Caco-2 (cell line): ENCODE data around the gene RAMP1. TPM values are rescaled to one million over a fixed set of nuclear protein-coding genes. Genes with fewer than 3 reads are reported as not detected.

ENCODE experiments used
- BruUV-seq: library from RNA; stranded (reverse); fragments of 400-500 nt; replicated peaks from 2 replicates; lab custom pipeline; 2021; lab: Mats Ljungman, UMichigan
- CTCF ChIA-PET: fragments of 300-600 bp; sonication (Branson Sonifier 250); formaldehyde crosslinking; loops from one replicate; lab custom pipeline; 2022; ENCODE audit warnings: antibody characterized with exemption; lab: Charles Lee
- POLR2A ChIA-PET: fragments of 300-600 bp; sonication (Branson Sonifier 250); formaldehyde crosslinking; loops from one replicate; lab custom pipeline; 2022; ENCODE audit warnings: antibody characterized with exemption; lab: Charles Lee
- DNase-seq, 2 experiments: peaks; one replicate each; pipeline versions ENCODE4 v3.0.0 to v3.0.0-alpha.2; 2020 to 2022
- H3K27me3 ChIP-seq: replicated peaks from 2 replicates; pipeline ENCODE4 v1.6.0; 2011; ENCODE audit warnings: low read length; ENCODE audit not compliant: control insufficient read depth, insufficient read depth
- H3K36me3 ChIP-seq: 2 replicates; pipeline ENCODE4 v1.5.1; 2011; ENCODE audit warnings: low read length; ENCODE audit not compliant: control insufficient read depth, insufficient read depth
- H3K4me1 ChIP-seq: fragments of 250-450 bp; sonication (Bioruptor Pico); 2 replicates; pipeline ENCODE4 v1.5.1; 2020; ENCODE audit warnings: mild to moderate bottlenecking
- H3K4me3 ChIP-seq: 2 replicates; pipeline ENCODE4 v1.5.1; 2011; ENCODE audit warnings: low read depth, mild to moderate bottlenecking, control low read depth, low read length
- H3K9me3 ChIP-seq: fragments of 250-450 bp; sonication (Bioruptor Pico); 2 replicates; pipeline ENCODE4 v1.5.1; 2020; ENCODE audit warnings: mild to moderate bottlenecking, moderate library complexity
- H3K27ac Mint-ChIP-seq: one replicate; pipeline ENCODE4 v1.8.0; 2022; ENCODE audit warnings: mixed read lengths; ENCODE audit not compliant: unreplicated experiment
- H3K27me3 Mint-ChIP-seq: one replicate; pipeline ENCODE4 v1.8.0; 2022; ENCODE audit warnings: mixed read lengths; ENCODE audit not compliant: insufficient read depth, unreplicated experiment
- H3K36me3 Mint-ChIP-seq: one replicate; pipeline ENCODE4 v1.8.0; 2022; ENCODE audit warnings: mild to moderate bottlenecking, mixed read lengths; ENCODE audit not compliant: insufficient read depth, unreplicated experiment
- H3K4me1 Mint-ChIP-seq: one replicate; pipeline ENCODE4 v1.8.0; 2022; ENCODE audit warnings: low read depth, mixed read lengths; ENCODE audit not compliant: unreplicated experiment
- H3K4me3 Mint-ChIP-seq: one replicate; pipeline ENCODE4 v1.8.0; 2022; ENCODE audit warnings: mild to moderate bottlenecking, moderate library complexity, mixed read lengths; ENCODE audit not compliant: unreplicated experiment
- H3K9me3 Mint-ChIP-seq: one replicate; pipeline ENCODE4 v1.8.0; 2022; ENCODE audit warnings: mixed read lengths; ENCODE audit not compliant: unreplicated experiment
- CTCF ChIP-seq, 2 experiments: fragments of 200-600 bp in 1 of 2; IDR thresholded peaks; 1 replicate in 1 of 2; 2 replicates in 1 of 2; pipeline versions ENCODE4 v1.5.1 to v1.8.0; 2011 to 2022; ENCODE audit warnings: antibody characterized with exemption in 1 of 2, control low read depth in 1 of 2, inconsistent platforms in 1 of 2, low read depth in 1 of 2, low read length in 1 of 2, mild to moderate bottlenecking in 1 of 2, moderate library complexity in 1 of 2; ENCODE audit not compliant: insufficient read depth in 1 of 2, severe bottlenecking in 1 of 2, unreplicated experiment in 1 of 2
- intact Hi-C: fragments of 100-400 bp; cut with micrococcal nuclease; formaldehyde crosslinking; loops from one replicate; pipeline ENCODE4 v1.10.0; 2022; ENCODE audit not compliant: unreplicated experiment
- total RNA-seq: library from RNA; stranded (reverse); gene quantifications from 2 replicates; pipeline ENCODE4 v1.2.3, GENCODE V29; 2022

RAMP1 gene
- total RNA-seq, 1 experiment from 2014 or later, result 2.2 TPM

- Mint-ChIP-seq H3K27ac (no peak overlapping the region), H3K9me3 (no peaks in the 10 kb centered on the region), H3K4me3 (no peak overlapping the region), H3K36me3 (no peaks in the 10 kb centered on the region), H3K27me3 (no peaks in the 10 kb centered on the region), H3K4me1 (peaks cover under 1% of the 10 kb centered on the region)
- TF ChIP-seq CTCF (IDR thresholded peaks at IDR 0.05; ENCODE audit: insufficient read depth in 1 of 2, low read depth in 1 of 2, low read length in 1 of 2, severe bottlenecking in 1 of 2, unreplicated experiment in 1 of 2), result no peak
- intact Hi-C loops, result no loop called here
- Histone ChIP-seq H3K36me3 (no peaks in the 10 kb centered on the region), H3K4me1 (peaks cover 24% of the 10 kb centered on the region), H3K27me3 (no peaks in the 10 kb centered on the region), H3K4me3 (no peak overlapping the region), H3K9me3 (no peaks in the 10 kb centered on the region)
- no TSS peak for BruUV-seq
- POLR2A ChIA-PET, result interaction anchor here (0.6 kb wide), 1 partner anchor 331 kb away, joined by 3 read pairs; no protein-coding TSS in a partner anchor
- CTCF ChIA-PET, result no interaction called here
- DNase-seq, result no peak
These were observed 4.4 kb downstream of the RAMP1 start for GRCh38 chr2:237863689-237864443.

- Histone ChIP-seq H3K9me3 (no peaks in the 10 kb centered on the region), H3K4me1 (peaks cover 22% of the 10 kb centered on the region), H3K36me3 (no peaks in the 10 kb centered on the region), H3K27me3 (no peaks in the 10 kb centered on the region), H3K4me3 (no peak overlapping the region)
- ChIA-PET CTCF (no interaction called here), POLR2A (no interaction called here)
- Mint-ChIP-seq H3K4me1 (no peaks in the 10 kb centered on the region), H3K9me3 (no peaks in the 10 kb centered on the region), H3K27ac (no peak overlapping the region), H3K36me3 (no peaks in the 10 kb centered on the region), H3K27me3 (no peaks in the 10 kb centered on the region), H3K4me3 (no peak overlapping the region)
- intact Hi-C loops, result no loop called here
- BruUV-seq, result no TSS peak
- TF ChIP-seq CTCF (IDR thresholded peaks at IDR 0.05; ENCODE audit: insufficient read depth in 1 of 2, low read depth in 1 of 2, low read length in 1 of 2, severe bottlenecking in 1 of 2, unreplicated experiment in 1 of 2), result no peak
- no peak for DNase-seq
These were observed 5.1 kb downstream of the RAMP1 start for GRCh38 chr2:237864444-237864931.

- POLR2A ChIA-PET, result no interaction called here
- H3K36me3 Mint-ChIP-seq, result no peaks in the 10 kb centered on the region
These were observed 5.7 kb downstream of the RAMP1 start for GRCh38 chr2:237864940-237865622.

More at GRCh38 chr2:237864940-237865622, 5.7 kb downstream of the RAMP1 start:
- H3K36me3 ChIP-seq, result no peaks in the 10 kb centered on the region
- H3K4me1 ChIP-seq, result peaks cover 22% of the 10 kb centered on the region
- CTCF ChIA-PET, result no interaction called here
- H3K27me3 ChIP-seq, result no peaks in the 10 kb centered on the region
- intact Hi-C loops, result no loop called here
- H3K4me3 Mint-ChIP-seq, result no peak overlapping the region
- H3K4me3 ChIP-seq, result no peak overlapping the region
- no peaks in the 10 kb centered on the region for H3K4me1 Mint-ChIP-seq
- no peaks in the 10 kb centered on the region for H3K27me3 Mint-ChIP-seq
- no peak overlapping the region for H3K27ac Mint-ChIP-seq
- BruUV-seq, result no TSS peak
- DNase-seq, result no peak
- no peak for TF ChIP-seq CTCF (IDR thresholded peaks at IDR 0.05; ENCODE audit: insufficient read depth in 1 of 2, low read depth in 1 of 2, low read length in 1 of 2, severe bottlenecking in 1 of 2, unreplicated experiment in 1 of 2)
- no peaks in the 10 kb centered on the region for H3K9me3 Mint-ChIP-seq
- H3K9me3 ChIP-seq, result no peaks in the 10 kb centered on the region
